ENCODE data around the gene GATAD1. TPM values are rescaled to one million over a fixed set of nuclear protein-coding genes. Genes with fewer than 3 reads are reported as not detected.
A peak's percentile ranks its signal among the peaks of the same experiment; 100 is the strongest.
"Not testable (repeated sequence)": the region's sequence is repeated elsewhere in the genome, so short reads cannot be mapped to it uniquely, and the experiment has no call there.

GATAD1 gene
- total and polyA plus RNA-seq, 2 experiments from 2014 or later: 10.0 to 20.1 TPM

GRCh38 chr7:92437956-92438491 lies 9.3 kb upstream of the GATAD1 start:
- H2AFZ ChIP-seq: no peak overlapping the region
- H3K9me3 ChIP-seq (ENCODE audit: low read depth): no peaks in the 10 kb centered on the region
- H3K27ac ChIP-seq: no peak overlapping the region
- H3K27me3 ChIP-seq (replicated peaks; ENCODE audit: insufficient read depth): no peaks in the 10 kb centered on the region; the same call in 1 of the 2 replicates
- H3K4me3 ChIP-seq: no peak overlapping the region
- no peak overlapping the region for H3K4me2 ChIP-seq (ENCODE audit: unreplicated experiment)
- H3K9me2 ChIP-seq (ENCODE audit: insufficient read depth): no peaks in the 10 kb centered on the region
- H3K36me3 ChIP-seq (ENCODE audit: low read depth): no peaks in the 10 kb centered on the region
- no peaks in the 10 kb centered on the region for H4K20me1 ChIP-seq (ENCODE audit: insufficient read depth)
- no peaks in the 10 kb centered on the region for H3K4me1 ChIP-seq (ENCODE audit: insufficient read depth)
- in situ Hi-C loops (cut with MboI): no loop called here
- TF ChIP-seq EZH2 (IDR thresholded peaks at IDR 0.05; ENCODE audit: insufficient read depth, poor library complexity, severe bottlenecking): no peak
- no peak overlapping the region for H3K9ac ChIP-seq
- WGBS, 2 experiments (ENCODE audit: low coverage in 1 of 2, low lambda C conversion rate in 2 of 2, missing lambda C conversion rate in 2 of 2): 37 to 38% methylated on average over 6 of the region's 6 CpGs
- H3K79me2 ChIP-seq (ENCODE audit: insufficient read depth): no peaks in the 10 kb centered on the region
- DNase-seq: no peak
- H3F3A ChIP-seq (ENCODE audit: insufficient read depth): no peaks in the 10 kb centered on the region

DNA sequence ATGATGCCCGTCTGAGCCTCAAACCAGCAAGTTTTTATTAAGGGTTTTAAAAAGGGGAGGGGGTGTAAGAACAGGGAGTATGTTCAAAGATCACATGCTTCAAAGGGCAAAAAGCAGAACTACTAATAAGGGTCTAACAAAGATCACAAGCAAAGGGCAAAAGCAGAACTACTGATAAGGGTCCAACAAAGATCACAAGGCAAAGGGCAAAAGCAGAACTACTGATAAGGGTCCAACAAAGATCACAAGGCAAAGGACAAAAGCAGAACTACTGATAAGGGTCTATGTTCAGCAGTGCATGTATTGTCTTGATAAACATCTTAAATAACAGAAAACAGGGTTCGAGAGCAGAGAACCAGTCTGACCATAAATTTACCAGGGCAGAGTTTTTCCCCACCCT lies 4.6 kb upstream of the GATAD1 start:
- in situ Hi-C loops (cut with MboI); H4K20me1 ChIP-seq (ENCODE audit: insufficient read depth); H3K4me1 ChIP-seq (ENCODE audit: insufficient read depth); H3K9me2 ChIP-seq (ENCODE audit: insufficient read depth); H2AFZ ChIP-seq; H3K9me3 ChIP-seq (ENCODE audit: low read depth); H3F3A ChIP-seq (ENCODE audit: insufficient read depth); H3K36me3 ChIP-seq (ENCODE audit: low read depth); H3K9ac ChIP-seq; H3K27ac ChIP-seq; DNase-seq; H3K4me2 ChIP-seq (ENCODE audit: unreplicated experiment); H3K4me3 ChIP-seq; H3K79me2 ChIP-seq (ENCODE audit: insufficient read depth); H3K27me3 ChIP-seq (replicated peaks; ENCODE audit: insufficient read depth): not testable (repeated sequence)
- WGBS, 2 experiments (ENCODE audit: low coverage in 1 of 2, low lambda C conversion rate in 2 of 2, missing lambda C conversion rate in 2 of 2): 46 to 53% methylated on average over 2 of the region's 2 CpGs

DNA sequence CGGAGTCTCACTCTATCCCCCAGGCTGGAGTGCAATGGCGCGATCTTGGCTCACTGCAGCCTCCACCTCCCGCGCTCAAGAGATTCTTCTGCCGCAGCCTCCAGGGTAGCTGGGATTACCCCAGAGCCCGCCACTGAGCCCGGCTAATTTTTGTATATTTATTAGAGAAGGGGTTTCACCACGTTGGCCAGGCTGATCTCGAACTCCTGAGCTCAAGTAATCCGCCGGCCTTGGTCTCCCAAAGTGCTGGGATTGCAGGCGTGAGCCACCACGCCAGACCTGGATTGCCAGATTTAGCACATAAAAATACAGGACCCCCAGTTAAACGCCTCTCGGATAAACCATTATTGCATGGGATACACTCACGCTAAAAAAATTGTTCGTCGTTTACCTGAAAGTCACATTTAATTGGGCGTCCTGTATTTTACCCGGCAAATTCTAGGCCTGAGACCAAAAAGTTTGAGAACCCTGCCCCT lies 375 bp upstream of the GATAD1 start:
- H3K27ac ChIP-seq: no peak overlapping the region
- 0 out of 2 replicates have a peak, but pooled peaks cover 6% of the 10 kb centered on the region for H3K4me1 ChIP-seq (ENCODE audit: insufficient read depth)
- H3K4me3 ChIP-seq: peak overlapping the region; percentile 85; the same call in 1 of the 2 replicates
- H3K9me2 ChIP-seq (ENCODE audit: insufficient read depth): no peaks in the 10 kb centered on the region
- no peaks in the 10 kb centered on the region for H3K9me3 ChIP-seq (ENCODE audit: low read depth)
- H2AFZ ChIP-seq: peak overlapping the region; percentile 84
- DNase-seq: no peak
- H3F3A ChIP-seq (ENCODE audit: insufficient read depth): no peaks in the 10 kb centered on the region
- H3K4me2 ChIP-seq (ENCODE audit: unreplicated experiment): no peak overlapping the region
- 47% methylated on average over 19 to 21 of the region's 21 CpGs for WGBS, 2 experiments (ENCODE audit: low coverage in 1 of 2, low lambda C conversion rate in 2 of 2, missing lambda C conversion rate in 2 of 2)
- H3K27me3 ChIP-seq (replicated peaks; ENCODE audit: insufficient read depth): no peaks in the 10 kb centered on the region
- peaks cover 29% of the 10 kb centered on the region for H3K79me2 ChIP-seq (ENCODE audit: insufficient read depth)
- H4K20me1 ChIP-seq (ENCODE audit: insufficient read depth): no peaks in the 10 kb centered on the region
- in situ Hi-C loops (cut with MboI): no loop called here
- peaks cover 21% of the 10 kb centered on the region; the same call in 1 of the 2 replicates for H3K36me3 ChIP-seq (ENCODE audit: low read depth)
- no peak for TF ChIP-seq EZH2 (IDR thresholded peaks at IDR 0.05; ENCODE audit: insufficient read depth, poor library complexity, severe bottlenecking)
- no peak for TF ChIP-seq EZH2phosphoT487 (IDR thresholded peaks at IDR 0.05; ENCODE audit: insufficient read depth, low read depth)
- peak overlapping the region; percentile 36; the same call in 1 of the 2 replicates for H3K9ac ChIP-seq

DNA sequence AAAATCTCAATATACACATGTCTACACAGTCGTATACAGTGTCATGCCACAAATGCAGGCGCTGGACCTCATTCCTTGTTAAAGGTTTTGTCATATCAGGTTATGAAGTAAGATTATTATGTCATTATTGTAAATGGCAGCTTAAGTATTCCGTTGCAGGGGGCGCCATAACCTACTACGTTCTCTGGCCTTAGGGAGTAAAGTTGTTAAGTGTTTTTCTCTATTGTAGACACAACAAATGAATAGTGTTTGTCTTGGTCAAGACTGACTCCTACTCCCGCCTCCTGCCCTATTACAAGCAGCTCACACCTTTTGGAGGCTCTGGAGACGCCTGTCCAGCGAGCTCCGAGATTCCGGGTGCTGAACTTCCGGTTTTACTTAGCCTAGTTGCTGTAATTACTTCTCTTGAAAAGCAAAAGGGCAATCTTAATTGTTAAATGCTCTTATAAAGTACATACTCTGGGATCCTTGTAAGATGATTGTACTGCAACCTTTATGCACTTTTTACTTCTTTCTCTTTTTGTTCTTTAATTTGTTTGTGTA lies 994 bp downstream of the GATAD1 start:
- H4K20me1 ChIP-seq (ENCODE audit: insufficient read depth): no peaks in the 10 kb centered on the region
- TF ChIP-seq EZH2phosphoT487 (IDR thresholded peaks at IDR 0.05; ENCODE audit: insufficient read depth, low read depth) (no peak), EZH2 (IDR thresholded peaks at IDR 0.05; ENCODE audit: insufficient read depth, poor library complexity, severe bottlenecking) (no peak)
- H3K4me2 ChIP-seq (ENCODE audit: unreplicated experiment): peak overlapping the region; percentile 82
- 0 to 1% methylated on average over 11 of the region's 11 CpGs for WGBS, 2 experiments (ENCODE audit: low coverage in 1 of 2, low lambda C conversion rate in 2 of 2, missing lambda C conversion rate in 2 of 2)
- H3K4me3 ChIP-seq: peak overlapping the region; percentile 85
- peaks cover 21% of the 10 kb centered on the region; the same call in 1 of the 2 replicates for H3K36me3 ChIP-seq (ENCODE audit: low read depth)
- peaks cover 29% of the 10 kb centered on the region for H3K79me2 ChIP-seq (ENCODE audit: insufficient read depth)
- no peaks in the 10 kb centered on the region for H3K9me3 ChIP-seq (ENCODE audit: low read depth)
- no peaks in the 10 kb centered on the region for H3K9me2 ChIP-seq (ENCODE audit: insufficient read depth)
- H3K9ac ChIP-seq: peak overlapping the region; percentile 87
- H3K27ac ChIP-seq: peak overlapping the region; percentile 60
- in situ Hi-C loops (cut with MboI): no loop called here
- H2AFZ ChIP-seq: peak overlapping the region; percentile 84
- peak; percentile 81 for DNase-seq
- 0 out of 2 replicates have a peak, but pooled peaks cover 2% of the 10 kb centered on the region for H3F3A ChIP-seq (ENCODE audit: insufficient read depth)
- 0 out of 2 replicates have a peak, but pooled peaks cover 6% of the 10 kb centered on the region for H3K4me1 ChIP-seq (ENCODE audit: insufficient read depth)
- H3K27me3 ChIP-seq (replicated peaks; ENCODE audit: insufficient read depth): no peaks in the 10 kb centered on the region

All from GM23248 (cell line).